Fibroblast of gingiva (primary cell): ENCODE results near the gene TTC34.

Experiments used
- DNase-seq: peaks from one replicate; pipeline ENCODE4 v3.0.0-alpha.2; 2011; ENCODE audit warnings: low read depth

The TTC34 gene

GRCh38 chr1:2641381-2642130 is 159.9 kb downstream of the TTC34 start:
- no peak for DNase-seq

GRCh38 chr1:2640626-2641025 is 160.9 kb downstream of the TTC34 start:
- no peak for DNase-seq

GRCh38 chr1:2639607-2640521 is 161.6 kb downstream of the TTC34 start:
- no peak for DNase-seq

- DNase-seq: no peak
Measured at GRCh38 chr1:2639203-2639602, 162.3 kb downstream of the TTC34 start.

GRCh38 chr1:2638466-2639115 is 162.9 kb downstream of the TTC34 start:
- DNase-seq: no peak

- no peak for DNase-seq
Measured at GRCh38 chr1:2637442-2638145, 163.9 kb downstream of the TTC34 start.

GRCh38 chr1:2636733-2637132 is 164.8 kb downstream of the TTC34 start:
- no peak for DNase-seq

GRCh38 chr1:2635361-2636010 is 166.0 kb downstream of the TTC34 start:
- DNase-seq: no peak

- no peak for DNase-seq
Measured at GRCh38 chr1:2633936-2634491, 167.5 kb downstream of the TTC34 start.

- DNase-seq: no peak
Measured at GRCh38 chr1:2633366-2633935, 168.0 kb downstream of the TTC34 start.

- no peak for DNase-seq
Measured at GRCh38 chr1:2632561-2633361, 168.7 kb downstream of the TTC34 start, which contains the start of gene MMEL1. MMEL1 (minus strand) TSS chr1:2633016; CDS start chr1:2629484, 3,532 bp downstream.

GRCh38 chr1:2632051-2632430 is 169.5 kb downstream of the TTC34 start:
- DNase-seq: no peak

GRCh38 chr1:2631136-2632050 is 170.1 kb downstream of the TTC34 start:
- DNase-seq: no peak

GRCh38 chr1:2630498-2631135 is 170.9 kb downstream of the TTC34 start:
- DNase-seq: no peak

GRCh38 chr1:2629627-2630497 is 171.6 kb downstream of the TTC34 start:
- no peak for DNase-seq

- DNase-seq: no peak
Measured at GRCh38 chr1:2628933-2629626, 172.4 kb downstream of the TTC34 start.
